HTERT RPE-1 (cell line): ENCODE data around the gene REEP2.

Experiments
- in situ Hi-C: fragments of 300-500 bp; cut with MboI; formaldehyde crosslinking; loops from 4 replicates; pipeline ENCODE4 v1.14.3; 2020; ENCODE audit warnings: low sequenced_read_pairs

REEP2 gene

DNA sequence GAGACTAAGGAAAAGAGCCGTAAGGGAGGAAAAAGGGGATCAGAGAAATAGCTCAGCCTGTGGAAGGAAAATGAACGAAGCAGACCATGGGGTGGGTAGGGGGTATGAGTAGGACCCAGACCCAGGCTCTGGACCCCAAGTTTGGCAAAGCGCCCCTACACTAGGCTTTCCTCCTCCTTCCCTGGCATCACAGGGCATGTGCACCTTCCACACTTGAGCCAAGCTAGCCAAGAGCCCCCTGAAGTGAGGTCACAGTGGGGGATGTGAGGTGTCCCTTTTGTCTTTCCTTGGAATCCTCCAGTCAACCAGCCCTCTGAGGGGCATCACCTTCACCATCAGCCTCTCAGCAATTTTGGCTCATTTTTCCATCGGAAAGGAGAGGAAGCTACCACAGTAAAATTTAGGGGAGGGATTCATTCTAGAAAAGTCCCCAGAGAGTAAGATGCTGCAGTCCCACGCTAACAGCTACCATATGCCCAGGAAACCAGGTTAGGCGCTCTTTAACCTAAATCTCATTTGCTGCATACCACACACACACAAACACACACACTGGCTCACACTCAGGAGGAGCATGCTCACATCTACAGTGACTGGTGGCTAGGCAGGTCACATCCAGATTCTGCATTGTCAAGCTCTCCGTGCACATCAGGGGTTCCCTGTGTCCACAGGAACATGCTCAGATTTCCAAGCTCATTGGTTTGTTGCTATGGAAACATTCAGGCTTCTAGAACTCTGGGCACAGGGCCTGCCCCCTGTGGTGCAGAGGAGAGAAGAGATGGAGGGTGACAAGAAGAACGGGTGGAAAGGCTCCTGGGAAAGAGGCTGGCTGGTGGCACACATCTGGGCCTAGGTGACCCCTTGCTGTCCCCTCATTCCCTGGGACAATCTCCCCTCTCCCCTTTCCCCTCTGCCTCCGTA, 9.9 kb downstream of the REEP2 start:
- in situ Hi-C loops: no loop called here

DNA sequence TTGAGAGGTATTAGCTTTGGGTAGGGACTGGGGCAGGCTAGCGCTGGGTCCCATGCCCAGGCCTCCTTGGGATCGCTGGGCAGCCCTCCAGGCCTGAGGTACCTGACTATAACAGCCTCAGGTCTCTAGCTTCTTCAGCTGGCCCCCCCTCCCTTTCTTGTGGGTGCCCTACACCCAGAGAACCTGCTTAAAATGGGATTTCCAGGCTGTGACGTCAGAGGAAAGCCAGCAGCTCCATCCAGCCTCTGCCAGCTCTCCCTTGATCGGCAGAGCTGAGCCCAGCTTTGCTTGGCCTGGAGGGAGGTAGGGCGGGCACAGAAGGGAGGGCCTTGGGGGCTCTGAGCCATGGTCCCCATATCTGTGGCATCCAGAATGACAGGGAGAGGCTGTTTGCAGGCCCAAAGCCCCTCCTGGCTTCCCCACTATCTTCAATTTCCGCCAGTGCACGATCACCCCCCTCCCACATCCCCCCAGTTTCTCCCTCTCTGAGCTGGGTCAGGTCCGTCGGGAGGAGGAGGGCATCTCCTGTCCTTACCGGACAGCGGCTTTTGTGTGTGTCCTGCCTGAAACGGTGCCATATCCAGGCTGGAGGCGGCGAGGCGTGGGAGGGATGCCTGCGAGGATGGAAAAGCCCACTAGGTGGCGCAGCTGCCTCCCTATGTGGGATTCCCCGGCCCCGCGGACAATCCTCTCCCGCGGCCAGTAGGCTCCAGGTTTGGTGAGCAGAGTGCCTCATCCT, 10.8 kb downstream of the REEP2 start:
- in situ Hi-C loops: no loop called here

DNA sequence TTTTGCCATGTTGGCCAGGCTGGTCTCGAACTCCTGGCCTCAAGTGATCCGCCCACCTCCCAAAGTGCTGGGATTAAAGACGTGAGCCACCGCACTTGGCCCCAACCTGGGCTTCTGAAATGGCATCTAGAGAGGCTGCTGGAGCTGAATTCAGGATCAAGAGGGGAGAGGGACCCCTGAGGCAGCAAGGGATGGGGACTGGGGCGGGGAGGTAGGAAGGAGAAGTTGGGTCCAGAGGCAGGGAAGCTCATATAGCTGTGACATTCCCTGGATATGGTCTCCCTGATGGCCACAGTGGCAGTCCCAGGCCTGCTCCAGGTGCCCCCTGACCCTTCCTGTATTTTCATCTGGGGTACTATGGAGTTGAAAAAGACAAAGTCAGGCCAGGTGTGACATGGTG, 12.1 kb downstream of the REEP2 start:
- in situ Hi-C loops: no loop called here

DNA sequence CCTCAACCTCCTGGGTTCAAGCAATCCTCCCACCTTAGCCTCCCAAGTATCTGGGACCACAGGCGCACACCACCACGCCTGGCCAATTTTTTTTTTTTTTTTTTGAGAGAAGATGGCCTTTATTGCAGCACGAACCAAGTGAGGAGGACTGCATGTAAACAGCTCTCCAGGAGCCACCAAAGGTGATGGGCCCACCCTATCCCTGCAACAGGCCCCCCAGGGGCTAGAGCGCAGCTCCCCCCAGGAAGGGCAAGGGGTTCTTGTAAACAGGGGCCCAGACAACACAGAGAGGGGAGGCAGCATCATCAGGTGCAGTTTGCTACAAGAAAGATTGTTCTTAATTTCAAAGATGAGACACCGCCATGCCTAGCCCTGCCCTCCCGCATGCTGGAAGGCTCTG, 13.9 kb downstream of the REEP2 start:
- in situ Hi-C loops: no loop called here

DNA sequence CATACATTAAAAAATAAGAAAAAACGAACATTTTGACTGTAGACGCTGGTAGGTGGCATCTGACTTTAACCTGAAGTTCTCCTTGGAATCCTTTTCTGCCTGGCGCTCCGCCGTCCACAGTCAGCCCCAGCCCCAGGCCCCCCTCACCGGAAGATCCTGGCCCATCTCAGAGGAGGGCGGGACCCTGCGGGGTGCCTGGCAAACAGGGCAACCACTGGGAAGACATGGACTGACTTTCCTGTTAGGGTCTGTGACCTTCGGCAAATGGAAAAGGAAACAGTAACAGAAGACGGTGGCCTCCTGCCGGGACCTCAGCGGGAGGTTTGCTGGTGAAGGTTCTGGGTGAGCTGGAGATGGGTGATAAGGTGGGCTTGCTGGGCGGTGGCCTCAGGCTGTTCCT, 14.7 kb downstream of the REEP2 start:
- in situ Hi-C loops: no loop called here

DNA sequence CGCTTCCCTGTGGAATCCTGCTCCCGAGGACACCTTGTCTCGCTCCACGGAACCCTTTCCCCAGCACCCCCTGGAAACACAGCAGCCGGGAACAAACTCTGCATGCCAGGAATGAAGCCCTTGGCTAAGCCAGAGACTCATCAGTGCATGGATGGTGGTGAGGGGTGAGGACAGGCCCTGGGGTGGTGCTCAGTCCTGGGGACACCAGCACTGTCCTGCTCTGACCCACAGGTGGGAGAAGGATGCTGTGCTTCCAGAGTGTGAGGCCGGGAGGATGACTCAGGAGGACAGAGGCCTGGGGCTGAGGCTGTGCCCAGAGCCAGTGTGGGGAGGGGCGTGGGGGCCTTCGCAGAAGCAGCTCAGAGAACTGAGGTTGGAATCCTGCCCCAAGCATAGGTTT, 15.3 kb downstream of the REEP2 start:
- in situ Hi-C loops: no loop called here

DNA sequence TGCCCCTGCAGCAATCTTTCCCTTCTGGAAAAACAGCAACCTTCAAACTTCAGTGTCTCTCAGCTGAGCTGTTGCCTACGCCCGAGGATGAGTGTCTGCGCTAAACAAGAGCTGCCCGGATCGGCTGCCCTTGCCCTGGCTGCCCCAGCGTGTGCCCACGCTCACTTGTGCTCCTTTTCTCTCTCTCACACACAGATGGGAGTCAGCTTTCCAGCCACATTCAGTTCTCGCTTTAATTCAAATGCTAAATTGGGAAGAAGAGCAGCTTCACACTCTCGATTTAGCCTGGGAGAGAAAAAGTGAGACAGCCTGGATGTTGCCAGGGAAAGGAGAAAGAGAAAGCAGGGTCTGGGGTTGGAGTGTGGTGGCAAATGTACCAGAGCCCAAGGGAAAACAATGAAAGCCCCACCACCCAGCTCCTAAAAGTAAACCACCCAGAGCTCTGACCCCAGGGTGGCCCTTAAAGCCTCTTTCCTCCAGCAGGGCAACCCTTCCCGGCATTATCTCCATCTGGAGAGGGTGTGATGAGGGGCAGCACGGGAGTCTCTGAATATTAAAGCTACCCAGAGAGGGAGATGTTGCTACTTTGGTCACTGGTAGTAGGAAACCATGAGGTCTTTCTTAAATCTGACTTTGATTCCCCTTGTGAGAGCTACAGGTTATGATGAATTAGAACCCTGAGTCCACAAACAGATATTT, 16.5 kb downstream of the REEP2 start:
- in situ Hi-C loops: no loop called here

DNA sequence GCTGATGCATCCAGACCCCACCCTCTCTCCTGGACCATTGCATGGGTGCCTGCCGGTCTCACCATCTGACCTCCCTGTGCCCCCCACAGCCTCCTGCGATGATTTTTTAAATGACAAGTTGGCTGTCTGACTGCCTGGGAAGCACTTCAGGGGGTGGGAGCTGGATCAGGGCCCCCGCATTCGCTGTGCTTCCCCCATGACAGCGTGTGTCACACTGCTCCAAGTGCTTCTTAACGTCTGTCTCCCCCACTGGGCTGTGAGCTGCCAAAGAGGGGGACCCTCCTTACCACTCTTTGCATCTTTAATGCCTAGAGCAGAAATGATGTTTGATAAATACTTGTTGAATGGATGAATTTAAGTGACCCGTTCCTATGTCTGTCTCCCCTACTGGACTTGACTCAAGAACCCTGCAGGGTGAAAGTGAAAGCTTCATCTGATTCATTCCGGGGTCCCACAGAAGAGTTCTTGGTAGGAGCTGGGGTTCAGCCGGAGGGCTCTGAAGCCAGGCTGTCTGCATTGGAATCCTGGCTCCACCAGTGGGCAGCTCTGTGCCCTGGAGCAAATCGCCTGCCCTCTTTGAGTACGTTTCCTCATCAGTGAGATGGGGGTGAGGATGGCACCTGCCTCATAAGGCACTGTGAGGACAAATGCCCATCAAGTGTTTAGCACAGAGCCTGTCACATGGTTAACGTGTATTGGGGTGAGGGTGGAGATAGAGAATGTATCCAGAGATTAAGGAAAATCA, 18.8 kb downstream of the REEP2 start:
- in situ Hi-C loops: no loop called here

DNA sequence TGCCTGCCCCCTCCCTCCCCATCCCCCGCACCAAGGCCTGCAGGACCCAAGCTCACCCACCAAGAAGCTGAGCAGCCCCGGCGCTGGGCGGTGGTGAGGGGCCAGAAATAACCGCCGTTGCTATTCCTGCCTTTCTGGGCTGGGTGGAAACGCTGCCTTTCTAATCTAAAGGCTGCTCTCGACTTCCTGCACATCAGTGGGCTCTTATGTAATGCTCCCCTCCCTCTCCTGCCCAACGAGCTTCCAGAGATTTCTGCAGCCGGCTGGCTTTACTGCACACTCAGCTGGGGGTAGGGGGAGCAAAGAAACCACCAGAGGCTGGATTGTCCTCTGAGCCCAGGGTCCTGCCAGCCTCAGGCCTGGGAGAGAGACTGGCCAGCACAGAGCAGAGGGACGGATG, 19.5 kb downstream of the REEP2 start:
- in situ Hi-C loops: no loop called here

DNA sequence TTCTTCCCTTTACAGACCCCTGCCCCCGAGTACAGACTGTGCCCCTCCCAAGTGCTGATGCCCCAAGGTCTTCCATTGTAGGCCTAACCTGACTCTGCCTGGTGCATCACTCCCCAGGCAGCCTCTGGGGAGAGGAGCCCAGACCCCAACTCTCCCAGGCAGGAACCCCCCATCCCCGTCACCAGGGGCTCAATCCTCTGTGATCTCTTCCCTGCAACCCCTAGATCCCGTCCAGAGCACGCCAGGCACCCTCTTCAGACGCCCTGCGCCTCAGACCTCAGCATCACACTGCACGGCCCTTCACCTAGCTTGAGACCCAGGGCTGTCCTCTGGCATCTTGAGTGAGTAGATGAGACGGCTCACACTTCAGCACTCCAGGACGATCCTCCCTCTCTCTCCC, 20.0 kb downstream of the REEP2 start:
- in situ Hi-C loops: no loop called here

DNA sequence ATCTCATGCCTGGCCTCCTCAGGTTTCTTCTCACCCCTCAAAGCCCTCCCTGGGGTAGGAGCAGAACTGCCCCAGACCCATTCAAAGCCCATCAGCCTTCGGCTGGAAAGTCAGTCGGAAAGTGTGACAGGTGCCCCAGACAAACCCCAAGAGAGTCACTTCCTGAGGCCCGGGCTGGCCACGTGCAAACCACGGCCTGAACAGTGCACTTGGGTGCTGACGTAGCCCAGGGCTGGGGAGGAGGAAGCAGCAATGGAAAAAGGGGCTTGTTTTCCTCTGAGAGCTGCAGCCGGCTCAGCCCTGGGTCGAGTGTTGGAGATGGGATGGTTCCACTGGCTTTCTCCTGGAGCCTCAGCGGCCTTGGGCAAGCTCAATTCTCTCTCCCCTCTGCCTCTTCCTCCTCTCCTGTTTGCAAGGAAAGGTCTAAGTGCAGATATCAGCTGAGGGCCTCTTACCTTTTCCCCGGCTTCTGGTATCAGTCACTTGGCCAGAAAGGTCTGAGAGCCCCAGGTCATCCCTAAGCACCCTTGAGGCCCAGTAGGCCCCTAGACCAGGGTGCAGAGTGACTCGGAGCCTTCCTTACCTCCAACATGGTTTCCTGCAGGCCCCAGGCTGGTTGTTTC, 20.6 kb downstream of the REEP2 start:
- in situ Hi-C loops: no loop called here

DNA sequence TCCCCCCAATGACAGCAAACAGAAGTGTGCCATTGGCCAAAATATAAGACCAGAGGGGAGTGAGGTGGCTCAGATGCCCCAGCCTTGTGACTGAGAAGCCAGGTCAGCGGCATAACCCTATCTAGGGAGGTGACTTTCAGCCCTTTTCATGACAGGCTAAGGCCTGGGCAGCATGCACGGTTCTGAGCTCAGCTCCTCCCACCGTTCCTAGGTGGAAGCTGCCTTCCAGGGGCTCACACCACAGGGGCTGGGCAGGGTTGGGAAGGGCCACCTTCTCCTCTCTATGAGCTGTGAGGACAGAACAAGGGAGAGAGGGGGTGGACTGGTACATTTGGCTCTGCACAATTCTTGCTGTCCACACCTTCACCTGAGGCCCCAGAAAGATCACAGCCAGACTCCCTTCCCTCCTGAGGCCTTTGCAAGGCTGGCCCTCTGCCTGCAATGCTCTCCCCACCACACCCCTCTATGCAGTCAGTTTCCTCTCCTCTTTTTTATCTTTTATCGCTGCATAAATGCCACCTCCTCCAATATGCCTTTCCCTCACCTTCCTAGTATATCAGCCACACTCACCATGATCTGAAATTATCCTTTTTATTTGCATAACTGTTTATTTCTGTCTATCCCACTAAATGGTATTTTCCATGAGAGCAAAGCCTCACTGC, 21.3 kb downstream of the REEP2 start:
- in situ Hi-C loops: no loop called here

DNA sequence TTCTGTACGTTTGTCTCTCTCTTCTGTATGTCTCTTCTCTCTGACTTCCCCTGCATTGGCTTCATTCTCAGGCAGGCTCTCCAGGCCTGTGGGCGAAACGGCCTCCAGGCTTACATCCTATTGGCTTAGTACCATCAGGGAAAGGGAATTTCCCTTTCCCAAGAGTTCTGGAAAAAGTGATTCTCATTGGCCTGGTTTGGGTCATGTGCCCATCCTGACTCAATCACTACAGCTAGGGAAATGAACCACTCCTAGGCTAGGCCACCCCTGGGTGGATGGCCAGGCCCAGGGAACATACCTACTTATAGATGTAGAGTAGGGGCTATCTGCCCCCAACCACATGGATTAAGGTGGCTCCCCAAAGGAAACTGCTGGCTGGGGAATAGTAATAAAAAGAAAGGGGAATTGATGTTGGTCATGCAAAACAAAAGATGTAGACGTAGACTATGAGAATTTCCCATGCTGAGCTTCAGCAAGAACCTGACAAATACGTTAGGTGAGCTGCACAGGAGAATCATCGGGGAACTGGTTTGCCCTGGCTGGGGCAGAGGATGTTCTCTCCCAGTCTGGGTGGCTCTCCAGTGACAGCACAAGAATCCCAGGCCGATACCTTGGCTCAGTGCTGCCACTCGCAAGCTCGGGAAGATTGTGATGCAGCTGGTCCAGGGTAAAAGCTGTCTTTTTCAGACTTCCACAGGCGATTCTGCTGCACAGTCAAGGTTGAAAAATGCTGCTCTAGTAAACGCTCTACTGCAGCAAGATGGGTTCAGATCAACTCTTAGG, 22.7 kb downstream of the REEP2 start:
- in situ Hi-C loops: no loop called here

DNA sequence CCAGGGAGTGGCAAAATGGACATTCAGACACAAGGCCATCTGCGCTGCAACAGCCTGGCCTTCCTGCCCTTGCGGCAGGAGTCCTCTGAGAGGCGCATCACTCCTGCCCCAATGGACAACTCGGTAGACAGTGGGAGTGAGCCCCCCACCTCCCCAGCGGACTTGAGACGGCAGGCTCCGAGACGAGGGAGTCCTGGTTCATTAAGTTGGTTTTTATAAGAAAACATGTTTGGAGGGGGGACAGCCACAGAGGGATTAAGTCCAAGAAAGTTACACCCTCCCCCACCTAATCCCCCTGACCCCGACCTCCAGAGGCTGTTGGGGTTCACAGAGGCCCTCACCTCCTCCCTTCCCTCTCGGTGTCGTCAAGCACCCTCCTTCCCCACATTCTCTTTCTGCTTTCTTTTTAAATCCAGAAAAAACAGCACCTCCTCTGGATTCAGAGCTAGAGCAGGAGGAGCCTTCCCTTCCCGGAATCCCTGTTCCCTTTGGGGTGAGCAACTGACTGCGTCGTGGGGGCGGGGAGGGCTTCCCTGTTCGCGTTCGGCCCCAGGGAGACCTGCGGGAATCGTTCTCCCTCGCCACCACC, 24.7 kb downstream of the REEP2 start:
- in situ Hi-C loops: no loop called here

DNA sequence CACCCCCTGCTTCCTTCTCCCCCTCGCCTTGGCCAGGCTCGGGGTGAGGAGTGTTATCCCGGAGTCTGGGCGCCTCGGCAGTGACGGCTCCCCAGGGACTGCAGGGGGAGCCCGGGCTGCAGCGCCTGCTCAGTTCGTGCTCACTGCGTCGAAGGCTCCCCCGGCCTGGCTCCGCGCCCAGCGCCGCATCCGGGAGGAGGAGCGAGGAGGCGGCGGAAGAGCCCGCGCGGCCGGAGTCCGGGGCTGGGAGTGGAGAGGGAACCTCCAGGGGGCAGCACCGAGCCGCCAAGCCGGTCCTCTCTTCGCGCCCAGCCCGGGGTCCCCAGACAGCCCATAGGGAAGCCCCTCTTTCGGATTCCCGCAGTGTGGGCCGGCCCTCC, 25.1 kb downstream of the REEP2 start:
- in situ Hi-C loops: no loop called here

DNA sequence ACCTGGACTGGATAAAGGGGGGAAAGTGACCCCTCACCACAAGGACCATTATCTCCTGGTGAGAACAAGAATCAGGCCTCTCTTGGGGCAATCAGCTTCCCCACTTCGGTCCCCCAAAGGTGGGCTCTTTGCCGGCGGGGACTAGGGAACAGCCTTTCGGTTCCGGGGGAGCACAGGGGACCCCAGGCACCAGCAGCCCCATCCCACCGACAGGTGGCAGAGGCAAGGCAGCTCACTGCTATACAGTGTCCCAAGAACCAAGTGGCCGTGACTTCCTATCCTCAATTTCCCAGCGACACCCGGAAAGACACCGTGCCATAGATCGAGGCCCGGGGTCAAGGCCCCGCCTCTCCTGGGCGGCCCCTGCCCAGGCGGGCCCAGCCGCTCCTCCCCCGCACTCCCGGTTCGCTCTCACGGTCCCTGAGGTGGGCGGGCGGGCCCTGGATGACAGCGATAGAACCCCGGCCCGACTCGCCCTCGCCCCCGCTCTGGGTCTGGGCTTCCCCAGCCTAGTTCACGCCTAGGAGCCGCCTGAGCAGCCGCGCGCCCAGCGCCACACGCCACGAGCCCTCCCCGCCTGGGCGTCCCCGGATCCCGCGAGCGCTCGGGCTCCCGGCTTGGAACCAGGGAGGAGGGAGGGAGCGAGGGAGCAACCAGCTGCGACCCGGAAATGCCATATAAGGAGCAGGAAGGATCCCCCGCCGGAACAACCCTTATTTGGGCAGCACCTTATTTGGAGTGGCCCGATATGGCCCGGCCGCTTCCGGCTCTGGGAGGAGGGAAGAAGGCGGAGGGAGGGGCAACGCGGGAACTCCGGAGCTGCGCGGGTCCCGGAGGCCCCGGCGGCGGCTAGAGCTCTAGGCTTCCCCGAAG, 25.8 kb downstream of the REEP2 start:
- in situ Hi-C loops: no loop called here

DNA sequence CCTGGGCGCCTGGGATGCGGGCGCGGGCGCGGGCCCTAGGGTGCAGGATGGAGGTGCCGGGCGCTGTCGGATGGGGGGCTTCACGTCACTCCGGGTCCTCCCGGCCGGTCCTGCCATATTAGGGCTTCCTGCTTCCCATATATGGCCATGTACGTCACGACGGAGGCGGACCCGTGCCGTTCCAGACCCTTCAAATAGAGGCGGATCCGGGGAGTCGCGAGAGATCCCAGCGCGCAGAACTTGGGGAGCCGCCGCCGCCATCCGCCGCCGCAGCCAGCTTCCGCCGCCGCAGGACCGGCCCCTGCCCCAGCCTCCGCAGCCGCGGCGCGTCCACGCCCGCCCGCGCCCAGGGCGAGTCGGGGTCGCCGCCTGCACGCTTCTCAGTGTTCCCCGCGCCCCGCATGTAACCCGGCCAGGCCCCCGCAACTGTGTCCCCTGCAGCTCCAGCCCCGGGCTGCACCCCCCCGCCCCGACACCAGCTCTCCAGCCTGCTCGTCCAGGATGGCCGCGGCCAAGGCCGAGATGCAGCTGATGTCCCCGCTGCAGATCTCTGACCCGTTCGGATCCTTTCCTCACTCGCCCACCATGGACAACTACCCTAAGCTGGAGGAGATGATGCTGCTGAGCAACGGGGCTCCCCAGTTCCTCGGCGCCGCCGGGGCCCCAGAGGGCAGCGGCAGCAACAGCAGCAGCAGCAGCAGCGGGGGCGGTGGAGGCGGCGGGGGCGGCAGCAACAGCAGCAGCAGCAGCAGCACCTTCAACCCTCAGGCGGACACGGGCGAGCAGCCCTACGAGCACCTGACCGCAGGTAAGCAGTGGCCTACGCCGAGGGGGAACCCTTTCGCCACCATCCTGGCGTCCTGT, 26.6 kb downstream of the REEP2 start, which contains the start of gene EGR1:
EGR1 (plus strand) TSS at position 219 of the 864 bp plus-strand sequence; CDS start at position 502, 283 bp downstream.
- in situ Hi-C loops: no loop called here
